ENCODE results near the gene PAN2. TPM values are rescaled to one million over a fixed set of nuclear protein-coding genes. Genes with fewer than 3 reads are reported as not detected.
"Not testable (repeated sequence)": the region's sequence is repeated elsewhere in the genome, so short reads cannot be mapped to it uniquely, and the experiment has no call there.

The PAN2 gene
- total RNA-seq, 2 donors from 2014 or later, result 24.4 to 74.5 TPM

DNA sequence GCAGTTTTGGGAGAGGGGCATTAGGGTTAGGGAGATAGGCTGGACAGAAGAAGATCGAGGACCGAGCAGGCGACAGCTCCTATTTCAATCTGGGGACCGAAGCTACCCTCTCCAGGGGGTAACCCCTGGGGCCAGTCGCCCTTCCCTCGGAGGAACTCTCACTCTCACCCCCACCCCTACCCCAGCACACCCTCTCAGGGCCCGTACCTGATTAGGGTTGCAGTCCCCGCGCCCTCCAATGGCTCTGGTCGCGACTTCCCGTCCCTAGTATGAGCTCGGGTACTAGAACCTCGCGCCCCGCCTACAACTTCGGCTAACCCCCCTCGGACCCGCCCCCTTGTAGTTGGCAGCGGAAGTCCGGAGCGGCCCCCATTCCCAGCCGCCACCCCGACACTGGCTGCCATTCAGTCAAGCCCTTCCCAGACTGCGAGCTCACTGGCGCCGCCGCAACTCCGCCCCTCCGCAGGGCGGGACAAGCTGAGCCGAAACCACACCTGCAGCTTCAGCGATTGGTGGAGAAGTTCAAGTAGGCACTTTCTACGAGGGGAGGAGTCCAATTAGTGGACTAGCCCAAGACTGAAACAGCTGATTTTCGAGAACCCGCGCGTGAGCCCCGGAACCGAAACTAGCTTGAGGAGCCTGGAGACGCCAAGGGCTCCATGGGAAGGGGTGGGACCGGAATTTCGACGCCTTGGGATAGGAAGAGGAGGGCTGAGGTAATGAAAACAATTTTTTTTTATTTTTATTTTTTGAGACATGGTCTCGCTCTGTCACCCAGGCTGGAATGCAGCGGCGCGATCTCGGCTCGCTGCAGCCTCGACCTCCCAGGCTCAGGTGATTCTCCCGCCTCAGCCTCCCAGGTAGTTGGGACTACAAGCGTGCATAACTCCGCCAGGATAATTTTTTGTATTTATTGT is 26.3 kb upstream of the PAN2 start, which contains the start of gene STAT2:
Gene STAT2, minus strand, starts transcription at position 257 of the 917 bp plus-strand sequence. CDS start 3,536 bp downstream, outside the sequence.
- no peaks in the 10 kb centered on the region for H3K27me3 Mint-ChIP-seq
- peak; percentile 98 for ATAC-seq (replicated peaks)
- H3K27ac Mint-ChIP-seq, result peak within 1 kb of the TSS; percentile 93
- H3K4me1 Mint-ChIP-seq, result peaks cover 8% of the 10 kb centered on the region
- H3K9me3 Mint-ChIP-seq, result no peaks in the 10 kb centered on the region
- H3K4me3 Mint-ChIP-seq, result peak within 1 kb of the TSS; percentile 93
- peaks cover 46% of the 10 kb centered on the region for H3K36me3 Mint-ChIP-seq (ENCODE audit: low read depth)

- H3K36me3 Mint-ChIP-seq (ENCODE audit: low read depth), result peaks cover 57% of the 10 kb centered on the region
- H3K27ac Mint-ChIP-seq, result peak overlapping the region; percentile 93
- peak overlapping the region; percentile 93 for H3K4me3 Mint-ChIP-seq
- H3K4me1 Mint-ChIP-seq, result peaks cover 8% of the 10 kb centered on the region
- no peaks in the 10 kb centered on the region for H3K27me3 Mint-ChIP-seq
- H3K9me3 Mint-ChIP-seq, result no peaks in the 10 kb centered on the region
- ATAC-seq (replicated peaks), result no peak
These were observed 25.2 kb upstream of the PAN2 start for GRCh38 chr12:56358836-56359532.

DNA sequence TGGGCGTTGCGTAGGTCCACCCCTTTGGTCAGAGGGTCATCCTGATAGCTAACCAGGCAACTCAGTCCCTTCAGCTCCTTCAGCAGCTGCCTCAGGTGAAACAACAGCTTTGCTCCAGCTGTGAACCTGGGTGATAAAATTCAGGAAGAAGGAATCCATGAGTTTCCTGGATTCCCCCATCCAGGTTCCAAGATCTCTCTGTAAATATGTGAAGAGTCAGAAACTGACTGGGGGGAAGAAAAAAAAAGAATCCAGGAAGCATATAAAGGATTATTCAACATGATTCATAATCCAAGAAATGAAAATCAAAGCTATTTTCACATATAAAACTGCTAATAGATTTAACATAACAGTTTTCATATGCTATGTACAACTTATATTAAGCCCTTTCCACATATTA is 17.5 kb upstream of the PAN2 start:
- no peak for ATAC-seq (replicated peaks)
- H3K36me3 Mint-ChIP-seq (ENCODE audit: low read depth), result peaks cover 100% of the 10 kb centered on the region
- peak overlapping the region; percentile 20 for H3K27ac Mint-ChIP-seq
- no peaks in the 10 kb centered on the region for H3K4me1 Mint-ChIP-seq
- H3K27me3 Mint-ChIP-seq, result no peaks in the 10 kb centered on the region
- H3K9me3 Mint-ChIP-seq, result no peaks in the 10 kb centered on the region
- no peak overlapping the region for H3K4me3 Mint-ChIP-seq

GRCh38 chr12:56350662-56351061 is 16.9 kb upstream of the PAN2 start:
- H3K4me1 Mint-ChIP-seq, result no peaks in the 10 kb centered on the region
- no peaks in the 10 kb centered on the region for H3K9me3 Mint-ChIP-seq
- H3K36me3 Mint-ChIP-seq (ENCODE audit: low read depth), result peaks cover 100% of the 10 kb centered on the region
- H3K27me3 Mint-ChIP-seq, result no peaks in the 10 kb centered on the region
- H3K4me3 Mint-ChIP-seq, result no peak overlapping the region
- H3K27ac Mint-ChIP-seq, result peak overlapping the region; percentile 20
- no peak for ATAC-seq (replicated peaks)

DNA sequence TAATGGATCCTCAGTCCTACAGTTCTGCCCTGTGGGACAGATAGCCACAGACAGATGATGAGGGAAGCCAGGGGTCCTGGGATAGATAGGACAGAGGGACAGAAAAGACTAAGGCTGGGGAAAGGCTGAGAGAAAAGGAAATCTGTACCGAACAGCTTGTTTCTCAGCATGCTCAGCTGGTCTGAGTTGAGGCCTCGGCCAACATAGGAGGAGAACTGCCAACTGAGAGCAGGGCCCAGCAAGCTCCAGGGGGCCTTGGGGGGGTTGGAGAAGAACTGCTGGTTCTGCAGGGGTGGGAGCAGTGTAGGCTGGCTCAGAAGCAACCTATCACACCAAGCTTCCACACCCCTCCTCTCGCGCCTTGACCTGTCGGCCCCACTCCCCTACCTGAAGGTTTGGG is 15.0 kb upstream of the PAN2 start:
- no peak for ATAC-seq (replicated peaks)
- Mint-ChIP-seq H3K4me3 (no peak overlapping the region), H3K9me3 (no peaks in the 10 kb centered on the region), H3K27ac (no peak overlapping the region), H3K27me3 (no peaks in the 10 kb centered on the region), H3K4me1 (no peaks in the 10 kb centered on the region), H3K36me3 (ENCODE audit: low read depth) (peaks cover 100% of the 10 kb centered on the region)

DNA sequence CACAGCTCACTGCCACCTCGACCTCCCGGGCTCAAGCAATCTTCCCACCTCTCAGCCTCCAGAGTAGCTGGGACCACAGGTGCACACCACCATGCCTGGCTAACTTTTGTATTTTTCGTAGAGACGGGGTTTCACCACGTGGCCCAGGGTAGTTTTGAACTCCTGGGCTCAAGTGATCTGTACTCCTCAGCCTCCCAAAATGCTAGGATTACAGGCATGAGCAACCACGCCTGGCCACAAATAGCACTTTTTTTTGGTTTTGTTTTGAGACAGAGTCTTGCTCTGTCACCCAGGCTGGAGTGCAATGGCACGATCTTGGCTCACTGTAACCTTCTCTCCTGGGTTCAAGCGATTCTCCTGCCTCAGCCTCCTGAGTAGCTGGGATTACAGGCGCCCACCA is 13.5 kb upstream of the PAN2 start:
- H3K9me3 Mint-ChIP-seq, H3K4me3 Mint-ChIP-seq, H3K27ac Mint-ChIP-seq, H3K4me1 Mint-ChIP-seq, H3K27me3 Mint-ChIP-seq: not testable (repeated sequence)
- peak; percentile 44 for ATAC-seq (replicated peaks)
- peaks cover 99% of the 10 kb centered on the region for H3K36me3 Mint-ChIP-seq (ENCODE audit: low read depth)

DNA sequence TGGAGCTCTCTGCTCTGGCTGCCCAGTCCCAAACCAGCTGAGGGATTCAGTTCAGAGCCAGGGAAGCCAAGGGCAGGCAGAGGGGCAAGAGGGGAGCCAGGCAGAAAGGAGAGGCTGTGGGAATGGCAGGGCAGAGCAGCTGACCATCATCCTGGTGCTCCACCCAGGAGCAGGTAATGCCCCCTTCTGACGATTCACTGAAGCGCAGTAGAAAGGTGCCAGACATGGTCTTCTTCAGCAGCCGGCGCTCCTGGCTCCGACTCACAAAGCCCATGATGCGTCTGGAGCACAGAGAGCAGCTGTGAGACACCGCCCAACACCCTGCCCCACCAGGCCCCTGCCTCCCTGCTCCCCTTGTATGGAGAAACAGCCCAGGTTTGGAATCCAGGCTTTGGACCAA is 12.9 kb upstream of the PAN2 start:
- ATAC-seq (replicated peaks), result peak; percentile 53
- Mint-ChIP-seq H3K9me3 (no peaks in the 10 kb centered on the region), H3K4me3 (no peak overlapping the region), H3K36me3 (ENCODE audit: low read depth) (peaks cover 98% of the 10 kb centered on the region), H3K27ac (peak overlapping the region; percentile 0), H3K27me3 (no peaks in the 10 kb centered on the region), H3K4me1 (no peaks in the 10 kb centered on the region)

DNA sequence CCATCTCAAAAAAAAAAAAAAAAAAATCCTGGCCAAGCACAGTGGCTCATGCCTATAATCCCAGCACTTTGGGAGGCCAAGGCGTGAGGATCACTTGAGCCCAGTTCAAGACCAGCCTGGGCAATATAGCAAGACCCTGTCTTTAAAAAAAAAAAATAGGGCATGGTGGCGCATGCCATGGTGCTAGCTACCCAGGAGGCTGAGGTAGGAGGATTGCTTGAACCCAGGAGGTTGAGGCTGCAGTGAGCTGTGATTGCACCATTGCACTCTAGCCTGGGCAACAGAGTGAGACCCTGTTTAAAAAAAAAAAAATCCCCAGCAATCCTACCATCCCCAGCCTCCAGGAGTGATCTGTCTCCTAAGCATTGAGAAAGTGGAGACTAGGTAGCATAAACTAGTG is 8.5 kb upstream of the PAN2 start:
- peak overlapping the region; percentile 31 for H3K27ac Mint-ChIP-seq
- peaks cover 86% of the 10 kb centered on the region for H3K36me3 Mint-ChIP-seq (ENCODE audit: low read depth)
- H3K9me3 Mint-ChIP-seq; H3K4me3 Mint-ChIP-seq; ATAC-seq (replicated peaks); H3K27me3 Mint-ChIP-seq: not testable (repeated sequence)
- peaks cover 11% of the 10 kb centered on the region for H3K4me1 Mint-ChIP-seq

DNA sequence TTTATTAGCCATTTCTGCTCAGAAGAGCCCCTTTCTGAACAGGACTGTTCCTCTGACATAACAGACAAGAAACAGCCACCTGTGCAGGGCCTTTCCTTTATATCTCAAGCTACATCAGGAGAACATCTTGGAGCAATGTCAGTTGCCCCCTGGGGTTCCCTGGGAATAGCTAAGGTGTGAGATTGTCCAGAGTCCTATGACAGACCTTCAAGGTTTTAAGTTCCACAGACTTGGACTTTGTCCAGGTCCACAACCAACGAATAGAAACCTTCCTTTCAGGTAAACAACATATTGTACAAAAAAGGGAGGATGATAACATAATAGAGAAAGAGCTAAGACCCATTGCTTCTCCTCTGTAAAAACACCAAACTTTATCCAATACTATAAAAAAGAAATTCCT is 7.8 kb upstream of the PAN2 start:
- Mint-ChIP-seq H3K27ac (peak overlapping the region; percentile 25), H3K4me1 (peaks cover 15% of the 10 kb centered on the region), H3K36me3 (ENCODE audit: low read depth) (peaks cover 79% of the 10 kb centered on the region), H3K27me3 (no peaks in the 10 kb centered on the region), H3K4me3 (no peak overlapping the region), H3K9me3 (no peaks in the 10 kb centered on the region)
- no peak for ATAC-seq (replicated peaks)

DNA sequence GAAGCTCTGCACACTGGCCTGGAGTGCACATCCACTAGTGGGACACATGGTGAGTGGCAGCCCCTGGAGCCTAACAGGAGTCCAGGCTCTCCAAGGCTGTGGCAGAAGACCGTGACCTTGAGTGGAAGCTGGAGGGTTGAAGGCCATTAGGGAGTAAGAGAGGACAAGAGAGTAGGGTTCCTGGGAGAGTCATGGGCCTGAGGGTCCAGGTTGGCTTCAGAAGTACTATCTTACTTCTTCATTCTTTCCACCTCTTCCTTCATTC is 5.3 kb upstream of the PAN2 start:
- ATAC-seq (replicated peaks), result no peak
- Mint-ChIP-seq H3K9me3 (no peaks in the 10 kb centered on the region), H3K36me3 (ENCODE audit: low read depth) (peaks cover 58% of the 10 kb centered on the region), H3K4me1 (peaks cover 18% of the 10 kb centered on the region), H3K27ac (peak overlapping the region; percentile 96), H3K4me3 (peak overlapping the region; percentile 92), H3K27me3 (no peaks in the 10 kb centered on the region)

GRCh38 chr12:56338308-56339157 is 4.7 kb upstream of the PAN2 start, which contains the start of gene IL23A:
IL23A (plus strand) TSS chr12:56338884; CDS start chr12:56339045, 161 bp downstream.
- peak; percentile 87 for ATAC-seq (replicated peaks)
- Mint-ChIP-seq H3K36me3 (ENCODE audit: low read depth) (peaks cover 58% of the 10 kb centered on the region), H3K27ac (peak within 1 kb of the TSS; percentile 96), H3K27me3 (no peaks in the 10 kb centered on the region), H3K4me3 (peak within 1 kb of the TSS; percentile 92), H3K4me1 (peaks cover 21% of the 10 kb centered on the region), H3K9me3 (no peaks in the 10 kb centered on the region)

DNA sequence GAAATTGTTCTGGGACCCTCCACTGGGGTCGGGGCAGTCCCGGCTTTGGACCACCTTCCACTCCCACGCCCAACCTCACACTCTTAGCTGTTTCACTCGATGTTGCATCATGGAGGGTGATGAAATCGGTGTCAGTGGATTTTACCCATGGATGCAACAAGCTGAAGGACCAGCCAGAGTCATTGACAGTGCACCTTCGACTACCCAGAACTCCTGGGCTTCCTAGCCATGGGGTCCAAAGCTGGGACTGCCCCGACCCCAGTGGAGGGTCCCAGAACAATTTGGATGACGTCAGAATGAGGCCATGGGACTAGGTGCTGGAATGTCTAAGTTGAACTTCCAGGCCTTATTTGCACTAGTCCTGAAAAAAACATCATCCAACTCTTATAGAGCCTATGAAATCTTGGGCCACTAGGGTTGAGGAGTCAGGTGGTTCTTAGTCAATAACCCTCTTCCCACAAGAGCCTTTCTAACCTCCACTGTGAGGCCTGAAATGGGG is 4.0 kb upstream of the PAN2 start:
- H3K27me3 Mint-ChIP-seq, result no peaks in the 10 kb centered on the region
- H3K36me3 Mint-ChIP-seq (ENCODE audit: low read depth), result peaks cover 56% of the 10 kb centered on the region
- H3K4me1 Mint-ChIP-seq, result peaks cover 24% of the 10 kb centered on the region
- peak overlapping the region; percentile 92 for H3K4me3 Mint-ChIP-seq
- peak overlapping the region; percentile 96 for H3K27ac Mint-ChIP-seq
- H3K9me3 Mint-ChIP-seq, result no peaks in the 10 kb centered on the region
- ATAC-seq (replicated peaks), result no peak

- H3K9me3 Mint-ChIP-seq, result no peaks in the 10 kb centered on the region
- peaks cover 24% of the 10 kb centered on the region for H3K4me1 Mint-ChIP-seq
- no peaks in the 10 kb centered on the region for H3K27me3 Mint-ChIP-seq
- H3K4me3 Mint-ChIP-seq, result peak overlapping the region; percentile 92
- peak overlapping the region; percentile 61 for H3K27ac Mint-ChIP-seq
- H3K36me3 Mint-ChIP-seq (ENCODE audit: low read depth), result peaks cover 46% of the 10 kb centered on the region
- no peak for ATAC-seq (replicated peaks)
These were observed 2.8 kb upstream of the PAN2 start for GRCh38 chr12:56336361-56337167.

All from activated T-helper 17 cell treated with anti-CD3 and anti-CD28 coated beads, Interleukin-2, amount 50 U/mL, for 72 hours (primary cell).